ENCODE measurements around the gene ITPKB.
"Not testable (repeated sequence)": the region's sequence is repeated elsewhere in the genome, so short reads cannot be mapped to it uniquely, and the experiment has no call there.

The ITPKB gene

DNA sequence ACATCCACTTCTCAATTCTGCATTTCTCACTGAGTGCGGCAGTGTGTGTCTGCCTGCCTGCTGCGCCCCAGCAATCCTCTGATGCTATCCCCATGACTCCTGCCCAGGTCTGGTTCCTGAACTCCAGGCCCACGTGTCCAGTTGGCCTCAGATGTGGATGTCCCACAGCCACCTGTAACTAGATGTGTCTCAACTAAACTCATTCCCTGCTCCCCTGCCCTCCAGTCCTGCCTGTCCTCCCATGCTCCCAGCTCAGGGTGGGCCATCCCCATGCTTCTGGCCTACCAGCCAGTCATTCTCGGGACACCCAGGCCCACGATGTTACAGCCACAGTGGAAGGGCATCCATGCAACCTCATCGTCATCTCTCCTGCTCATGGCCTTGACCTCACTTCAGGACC, 113.8 kb downstream of the ITPKB start:
- TF ChIP-seq, protein P1, sequence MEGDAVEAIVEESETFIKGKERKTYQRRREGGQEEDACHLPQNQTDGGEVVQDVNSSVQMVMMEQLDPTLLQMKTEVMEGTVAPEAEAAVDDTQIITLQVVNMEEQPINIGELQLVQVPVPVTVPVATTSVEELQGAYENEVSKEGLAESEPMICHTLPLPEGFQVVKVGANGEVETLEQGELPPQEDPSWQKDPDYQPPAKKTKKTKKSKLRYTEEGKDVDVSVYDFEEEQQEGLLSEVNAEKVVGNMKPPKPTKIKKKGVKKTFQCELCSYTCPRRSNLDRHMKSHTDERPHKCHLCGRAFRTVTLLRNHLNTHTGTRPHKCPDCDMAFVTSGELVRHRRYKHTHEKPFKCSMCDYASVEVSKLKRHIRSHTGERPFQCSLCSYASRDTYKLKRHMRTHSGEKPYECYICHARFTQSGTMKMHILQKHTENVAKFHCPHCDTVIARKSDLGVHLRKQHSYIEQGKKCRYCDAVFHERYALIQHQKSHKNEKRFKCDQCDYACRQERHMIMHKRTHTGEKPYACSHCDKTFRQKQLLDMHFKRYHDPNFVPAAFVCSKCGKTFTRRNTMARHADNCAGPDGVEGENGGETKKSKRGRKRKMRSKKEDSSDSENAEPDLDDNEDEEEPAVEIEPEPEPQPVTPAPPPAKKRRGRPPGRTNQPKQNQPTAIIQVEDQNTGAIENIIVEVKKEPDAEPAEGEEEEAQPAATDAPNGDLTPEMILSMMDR (IDR thresholded peaks at IDR 0.05; ENCODE audit: low read depth, low read length): no peak
- H3K27me3 ChIP-seq (ENCODE audit: insufficient read depth, low read depth, severe bottlenecking): no peaks in the 10 kb centered on the region
- DNase-seq: no peak
- no peaks in the 10 kb centered on the region for H3K9me3 ChIP-seq (ENCODE audit: severe bottlenecking)
- H3K4me3 ChIP-seq (ENCODE audit: low read depth, low read length): no peak overlapping the region
- H3K36me3 ChIP-seq: no peaks in the 10 kb centered on the region
- no peak overlapping the region for H3K27ac ChIP-seq

DNA sequence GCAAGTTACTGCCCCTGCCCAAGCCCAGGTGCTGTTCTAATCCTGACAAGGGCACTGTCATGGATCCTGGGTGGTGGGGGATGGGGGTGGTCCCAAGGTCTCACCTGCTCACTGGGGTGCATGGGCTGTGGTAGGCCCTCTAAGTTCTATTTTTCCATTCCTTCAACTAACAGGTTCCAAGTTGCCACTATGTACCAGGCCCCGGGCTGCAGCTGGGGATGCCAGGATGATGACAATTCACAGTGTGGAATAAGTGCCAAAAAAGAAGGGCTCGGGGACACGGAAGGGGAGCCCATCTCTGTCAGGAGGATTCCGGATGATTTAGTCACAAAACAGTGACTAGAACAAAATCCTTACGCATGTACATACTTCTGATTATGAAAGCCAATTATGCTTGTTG, 114.6 kb downstream of the ITPKB start:
- H3K27me3 ChIP-seq (ENCODE audit: insufficient read depth, low read depth, severe bottlenecking): no peaks in the 10 kb centered on the region
- no peaks in the 10 kb centered on the region for H3K36me3 ChIP-seq
- no peaks in the 10 kb centered on the region for H3K9me3 ChIP-seq (ENCODE audit: severe bottlenecking)
- DNase-seq: no peak
- H3K4me3 ChIP-seq (ENCODE audit: low read depth, low read length): no peak overlapping the region
- TF ChIP-seq, protein P1 (IDR thresholded peaks at IDR 0.05; ENCODE audit: low read depth, low read length): no peak
- no peak overlapping the region for H3K27ac ChIP-seq

- Histone ChIP-seq H3K9me3 (ENCODE audit: severe bottlenecking) (no peaks in the 10 kb centered on the region), H3K4me3 (ENCODE audit: low read depth, low read length) (no peak overlapping the region), H3K36me3 (no peaks in the 10 kb centered on the region), H3K27me3 (ENCODE audit: insufficient read depth, low read depth, severe bottlenecking) (no peaks in the 10 kb centered on the region), H3K27ac (no peak overlapping the region)
- DNase-seq: no peak
- TF ChIP-seq, protein P1 (IDR thresholded peaks at IDR 0.05; ENCODE audit: low read depth, low read length): no peak
These were observed 117.1 kb downstream of the ITPKB start for GRCh38 chr1:226622012-226622411.

DNA sequence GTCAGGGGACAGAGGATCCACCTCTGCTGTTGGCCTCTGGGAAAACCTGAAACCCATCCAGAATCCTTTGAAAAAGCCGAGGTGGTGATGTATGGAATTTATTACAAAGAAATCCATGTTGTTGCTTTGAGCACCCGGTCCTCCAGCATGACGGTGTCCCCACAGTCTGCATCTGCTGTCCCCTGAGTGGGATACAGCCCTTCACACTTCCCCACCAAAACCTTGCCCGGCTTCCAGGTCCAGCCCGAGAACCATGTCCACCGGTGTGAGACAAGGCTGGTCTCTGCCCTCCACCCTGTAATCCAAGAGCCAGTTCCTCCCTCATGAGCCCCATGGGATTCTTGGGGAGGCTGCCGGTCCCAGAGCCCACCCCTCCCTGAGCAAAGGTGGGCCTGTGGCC, 120.1 kb downstream of the ITPKB start:
- no peak overlapping the region for H3K27ac ChIP-seq
- TF ChIP-seq, protein P1 (IDR thresholded peaks at IDR 0.05; ENCODE audit: low read depth, low read length): no peak
- H3K36me3 ChIP-seq: no peaks in the 10 kb centered on the region
- no peak overlapping the region for H3K4me3 ChIP-seq (ENCODE audit: low read depth, low read length)
- no peaks in the 10 kb centered on the region for H3K27me3 ChIP-seq (ENCODE audit: insufficient read depth, low read depth, severe bottlenecking)
- no peak for DNase-seq
- no peaks in the 10 kb centered on the region for H3K9me3 ChIP-seq (ENCODE audit: severe bottlenecking)

- Histone ChIP-seq H3K36me3 (no peaks in the 10 kb centered on the region), H3K9me3 (ENCODE audit: severe bottlenecking) (no peaks in the 10 kb centered on the region), H3K4me3 (ENCODE audit: low read depth, low read length) (no peak overlapping the region), H3K27ac (no peak overlapping the region), H3K27me3 (ENCODE audit: insufficient read depth, low read depth, severe bottlenecking) (no peaks in the 10 kb centered on the region)
- no peak for DNase-seq
- TF ChIP-seq, protein P1 (IDR thresholded peaks at IDR 0.05; ENCODE audit: low read depth, low read length): no peak
These were observed 120.7 kb downstream of the ITPKB start for GRCh38 chr1:226618380-226618779.

GRCh38 chr1:226617719-226618118, 121.4 kb downstream of the ITPKB start:
- H3K4me3 ChIP-seq (ENCODE audit: low read depth, low read length); H3K27ac ChIP-seq; H3K27me3 ChIP-seq (ENCODE audit: insufficient read depth, low read depth, severe bottlenecking); H3K9me3 ChIP-seq (ENCODE audit: severe bottlenecking); H3K36me3 ChIP-seq; DNase-seq: not testable (repeated sequence)

Measured in WERI-Rb-1 (cell line).